HepG2 (cell line): Measurements from ENCODE around the gene ADI1. TPM values are rescaled to one million over a fixed set of nuclear protein-coding genes. Genes with fewer than 3 reads are reported as not detected.
A peak's percentile ranks its signal among the peaks of the same experiment; 100 is the strongest.

Source experiments
- CEBPB ChIP-seq: IDR thresholded peaks from 2 replicates; pipeline ENCODE4 v1.6.1; 2011; ENCODE audit warnings: low read depth, low read length, improper control_type of control experiment, borderline replicate concordance
- FLYWCH1 ChIP-seq: sonication (generic); formaldehyde crosslinking; IDR thresholded peaks from 2 replicates; pipeline ENCODE4 v1.8.1; 2023; ENCODE audit warnings: mild to moderate bottlenecking, missing genetic modification reagents
- FOSL2 ChIP-seq: sonication (generic); formaldehyde crosslinking; IDR thresholded peaks from 2 replicates; pipeline ENCODE4 v1.4.0; 2020; ENCODE audit warnings: missing genetic modification reagents
- FOXP1 ChIP-seq, 2 experiments: fragments of 450-650 bp in 1 of 2; IDR thresholded peaks; 2 replicates each; pipeline ENCODE4 v1.6.1; 2017 to 2018; ENCODE audit warnings: antibody characterized with exemption in 1 of 2
- GMEB1 ChIP-seq: sonication (generic); formaldehyde crosslinking; IDR thresholded peaks from 2 replicates; pipeline ENCODE4 v1.5.1; 2020; ENCODE audit warnings: missing genetic modification reagents, mild to moderate bottlenecking, borderline replicate concordance
- IKZF1 ChIP-seq: fragments of 450-650 bp; IDR thresholded peaks from 2 replicates; pipeline ENCODE4 v1.7.1; 2016
- MED13 ChIP-seq: sonication (generic); formaldehyde crosslinking; IDR thresholded peaks from 2 replicates; pipeline ENCODE4 v1.5.0; 2020; ENCODE audit warnings: missing genetic modification reagents
- MTERF4 ChIP-seq: sonication (generic); formaldehyde crosslinking; IDR thresholded peaks from 2 replicates; pipeline ENCODE4 v1.8.0; 2023; ENCODE audit warnings: mild to moderate bottlenecking, missing genetic modification reagents
- PHB2 ChIP-seq: fragments of 450-650 bp; IDR thresholded peaks from 2 replicates; pipeline ENCODE4 v1.6.1; 2018; ENCODE audit not compliant: partially characterized antibody
- RBM22 ChIP-seq: fragments of 200-400 bp; formaldehyde crosslinking; optimal IDR thresholded peaks from 2 replicates; pipeline ENCODE3; 2017; ENCODE audit warnings: mild to moderate bottlenecking, low read length, moderate library complexity
- TFDP2 ChIP-seq: sonication (generic); formaldehyde crosslinking; IDR thresholded peaks from 2 replicates; pipeline ENCODE4 v1.4.0; 2020; ENCODE audit warnings: missing genetic modification reagents
- THAP8 ChIP-seq: sonication (generic); formaldehyde crosslinking; IDR thresholded peaks from 2 replicates; pipeline ENCODE4 v1.5.1; 2020; ENCODE audit warnings: missing genetic modification reagents, mild to moderate bottlenecking, borderline replicate concordance
- THYN1 ChIP-seq: sonication (generic); formaldehyde crosslinking; IDR thresholded peaks from 2 replicates; pipeline ENCODE4 v1.8.1; 2023; ENCODE audit warnings: low read depth, mild to moderate bottlenecking, moderate library complexity, missing genetic modification reagents, borderline replicate concordance
- ZFP41 ChIP-seq: sonication (generic); formaldehyde crosslinking; IDR thresholded peaks from 2 replicates; pipeline ENCODE4 v1.4.0; 2020; ENCODE audit warnings: mild to moderate bottlenecking, missing genetic modification reagents, borderline replicate concordance
- ZFY ChIP-seq: sonication (generic); formaldehyde crosslinking; IDR thresholded peaks from 2 replicates; pipeline ENCODE4 v1.4.0; 2020; ENCODE audit warnings: missing genetic modification reagents
- ZNF18 ChIP-seq: sonication (generic); formaldehyde crosslinking; IDR thresholded peaks from 2 replicates; pipeline ENCODE4 v1.8.0; 2022; ENCODE audit warnings: mild to moderate bottlenecking, missing genetic modification reagents; ENCODE audit not compliant: insufficient replicate concordance
- ZNF296 ChIP-seq: sonication (generic); formaldehyde crosslinking; conservative IDR thresholded peaks from 2 replicates; pipeline ENCODE4 v1.5.0; 2020; ENCODE audit warnings: mild to moderate bottlenecking, missing genetic modification reagents
- ZNF350 ChIP-seq: sonication (generic); formaldehyde crosslinking; IDR thresholded peaks from 2 replicates; pipeline ENCODE4 v1.4.0; 2020; ENCODE audit warnings: mild to moderate bottlenecking, low read depth, missing genetic modification reagents, borderline replicate concordance
- ZNF460 ChIP-seq: sonication (generic); formaldehyde crosslinking; IDR thresholded peaks from 2 replicates; pipeline ENCODE4 v1.5.1; 2020; ENCODE audit warnings: missing genetic modification reagents, mild to moderate bottlenecking, borderline replicate concordance
- ZNF563 ChIP-seq: sonication (generic); formaldehyde crosslinking; IDR thresholded peaks from 2 replicates; pipeline ENCODE4 v1.8.0; 2022; ENCODE audit warnings: mild to moderate bottlenecking, moderate library complexity, missing genetic modification reagents
- ZNF891 ChIP-seq: sonication (generic); formaldehyde crosslinking; IDR thresholded peaks from 2 replicates; pipeline ENCODE4 v1.5.0; 2020; ENCODE audit warnings: mild to moderate bottlenecking, missing genetic modification reagents
- polyA plus RNA-seq, 8 experiments: library from polyadenylated mRNA; depleted of rRNA in 3 of 8; stranded (reverse) in 7 of 8; unstranded in 1 of 8; fragments of >200 nt; fragmentation: Illumina TruSeq in 4 of 8; extraction: Trizol in 4 of 8; gene quantifications; 2 replicates each; pipeline versions ENCODE4 v1.2.1 to v1.2.3, GENCODE V29; 2011 to 2016; ENCODE audit warnings: low read depth in 4 of 8, missing spikeins in 1 of 8, mixed read lengths in 1 of 8; ENCODE audit not compliant: insufficient read depth in 1 of 8
- total RNA-seq, 5 experiments: library from RNA; depleted of rRNA; stranded (reverse); fragments of >200 nt; fragmentation: Illumina TruSeq; extraction: Trizol; gene quantifications; 2 replicates each; pipeline ENCODE4 v1.2.3, GENCODE V29; 2016; ENCODE audit warnings: low read depth in 1 of 5

Gene ADI1
- total and polyA plus RNA-seq, 2 of the 13 experiments (the other 11 are each of a cell fraction or from before 2014, with no cell fraction given) = 28.7 to 123 TPM

GRCh38 chr2:3558205-3559014, 39.1 kb upstream of the ADI1 start, which contains the start of gene RNASEH1 (continued):
- TF ChIP-seq ZNF891 (CRISPR knock-in tag) = peak; percentile 92
- TF ChIP-seq GMEB1 (CRISPR knock-in tag) = peak; percentile 93
- peak; percentile 29; the same call in 1 of the 2 replicates for TF ChIP-seq THAP8 (CRISPR knock-in tag)
- TF ChIP-seq MED13 (CRISPR knock-in tag) = peak; percentile 79; the same call in 1 of the 2 replicates
- peak; percentile 21; the same call in 1 of the 2 replicates for TF ChIP-seq THYN1
- no peak for TF ChIP-seq PHB2
- TF ChIP-seq ZFP41 (CRISPR knock-in tag) = peak; percentile 83; the same call in 1 of the 2 replicates
- peak; percentile 99 for TF ChIP-seq ZFY (CRISPR knock-in tag)
- peak; percentile 69 for TF ChIP-seq MTERF4 (CRISPR knock-in tag)
- no peak for TF ChIP-seq FOXP1 (IDR thresholded peaks at IDR 0.05)
- peak; percentile 27 for TF ChIP-seq FOXP1 (CRISPR knock-in tag; IDR thresholded peaks at IDR 0.05)
- no peak for TF ChIP-seq CEBPB
- TF ChIP-seq ZNF563 (CRISPR knock-in tag) = peak; percentile 97
- peak; percentile 99 for TF ChIP-seq ZNF350 (CRISPR knock-in tag)
- TF ChIP-seq ZNF296 = peak; percentile 72; the same call in 1 of the 2 replicates
- peak; percentile 58 for TF ChIP-seq FOSL2 (CRISPR knock-in tag)
- peak; percentile 97 for TF ChIP-seq TFDP2 (CRISPR knock-in tag)
- TF ChIP-seq ZNF18 = peak; percentile 94
- no peak for TF ChIP-seq RBM22
- no peak for TF ChIP-seq IKZF1
- TF ChIP-seq ZNF460 (CRISPR knock-in tag) = no peak
- peak; percentile 80 for TF ChIP-seq FLYWCH1 (CRISPR knock-in tag)
